PC-3 (cell line): Measurements from ENCODE around the gene C16orf92.

ENCODE experiments used
- CTCF ChIP-seq: fragments of 300-600 bp; sonication (generic); conservative IDR thresholded peaks from 2 replicates; pipeline ENCODE4 v1.5.1; 2017; ENCODE audit warnings: antibody characterized with exemption, low read depth, mild to moderate bottlenecking, low read length
- EZH2 ChIP-seq: fragments of 300-600 bp; sonication (generic); IDR thresholded peaks from one replicate; pipeline ENCODE4 v1.6.1; 2017; ENCODE audit warnings: antibody characterized with exemption, mild to moderate bottlenecking, low read length; ENCODE audit not compliant: unreplicated experiment

- no peak for TF ChIP-seq CTCF
- no peak for TF ChIP-seq EZH2
Observed at GRCh38 chr16:30051518-30051917, 28.5 kb downstream of the C16orf92 start.
